Ramos (cell line): Measurements from ENCODE around the gene LGALS14.
"Not testable (repeated sequence)": the region's sequence is repeated elsewhere in the genome, so short reads cannot be mapped to it uniquely, and the experiment has no call there.

Experiments
- in situ Hi-C: fragments of 300-500 bp; cut with MboI; formaldehyde crosslinking; loops from one replicate; pipeline ENCODE4 v1.14.3; 2022; ENCODE audit warnings: low sequenced_read_pairs; ENCODE audit not compliant: unreplicated experiment

The LGALS14 gene

GRCh38 chr19:39704181-39705044 is at the start of gene LGALS14:
TSS of gene LGALS14 (plus strand) at chr19:39704481. CDS start at chr19:39704529, 48 bp downstream.
- in situ Hi-C loops = no loop called here

- in situ Hi-C loops = no loop called here
These were observed 48.7 kb upstream of the LGALS14 start, which contains the start of gene LGALS16 for GRCh38 chr19:39655613-39656012. TSS of gene LGALS16 (plus strand) at chr19:39655913. CDS start at chr19:39655962, 49 bp downstream.

GRCh38 chr19:39659791-39660190 is 44.5 kb upstream of the LGALS14 start:
- in situ Hi-C loops = loop anchor here (10.0 kb wide), 1 partner anchor 115 kb away; the partner anchor contains the start of gene EID2

GRCh38 chr19:39660661-39661060 is 43.6 kb upstream of the LGALS14 start:
- in situ Hi-C loops = loop anchor here (10.0 kb wide), 1 partner anchor 116 kb away; the partner anchor contains the start of gene EID2

- in situ Hi-C loops = loop anchor here (10.0 kb wide), 1 partner anchor 117 kb away; the partner anchor contains the start of gene EID2
These were observed 42.7 kb upstream of the LGALS14 start for GRCh38 chr19:39661565-39661964.

- in situ Hi-C loops = loop anchor here (10.0 kb wide), 1 partner anchor 125 kb away; the partner anchor contains the start of gene EID2
These were observed 34.4 kb upstream of the LGALS14 start for GRCh38 chr19:39669860-39670259.

- in situ Hi-C loops = no loop called here
These were observed 33.3 kb upstream of the LGALS14 start for GRCh38 chr19:39670998-39671397.

- in situ Hi-C loops = no loop called here
These were observed 32.4 kb upstream of the LGALS14 start for GRCh38 chr19:39671739-39672363.

- in situ Hi-C loops = no loop called here
These were observed 31.8 kb upstream of the LGALS14 start for GRCh38 chr19:39672473-39672872.

- in situ Hi-C loops = not testable (repeated sequence)
These were observed 30.4 kb upstream of the LGALS14 start for GRCh38 chr19:39673862-39674261.

GRCh38 chr19:39676004-39676403 is 28.3 kb upstream of the LGALS14 start:
- in situ Hi-C loops = no loop called here

- in situ Hi-C loops = no loop called here
These were observed 26.1 kb upstream of the LGALS14 start for GRCh38 chr19:39677961-39678889.

- in situ Hi-C loops = no loop called here
These were observed 25.1 kb upstream of the LGALS14 start for GRCh38 chr19:39679056-39679790.

GRCh38 chr19:39679791-39680168 is 24.5 kb upstream of the LGALS14 start:
- in situ Hi-C loops = no loop called here

GRCh38 chr19:39680593-39680992 is 23.7 kb upstream of the LGALS14 start:
- in situ Hi-C loops = no loop called here

- in situ Hi-C loops = no loop called here
These were observed 22.9 kb upstream of the LGALS14 start for GRCh38 chr19:39681416-39681815.

- in situ Hi-C loops = no loop called here
These were observed 20.0 kb upstream of the LGALS14 start for GRCh38 chr19:39684267-39684666.

GRCh38 chr19:39686739-39687138 is 17.5 kb upstream of the LGALS14 start:
- in situ Hi-C loops = no loop called here

- in situ Hi-C loops = not testable (repeated sequence)
These were observed 15.6 kb upstream of the LGALS14 start for GRCh38 chr19:39688637-39689036.
